Measurements from ENCODE around the gene CKB.

CKB gene

GRCh38 chr14:103492156-103492925, 30.3 kb downstream of the CKB start:
- in situ Hi-C loops (cut with MboI; ENCODE audit: low sequenced_read_pairs): no loop called here

GRCh38 chr14:103491691-103492090, 30.9 kb downstream of the CKB start:
- in situ Hi-C loops (cut with MboI; ENCODE audit: low sequenced_read_pairs): no loop called here

GRCh38 chr14:103489621-103490020, 33.0 kb downstream of the CKB start:
- in situ Hi-C loops (cut with MboI; ENCODE audit: low sequenced_read_pairs): no loop called here

- in situ Hi-C loops (cut with MboI; ENCODE audit: low sequenced_read_pairs): no loop called here
Measured at GRCh38 chr14:103488960-103489359, 33.7 kb downstream of the CKB start.

GRCh38 chr14:103488071-103488470, 34.6 kb downstream of the CKB start:
- in situ Hi-C loops (cut with MboI; ENCODE audit: low sequenced_read_pairs): no loop called here

- in situ Hi-C loops (cut with MboI; ENCODE audit: low sequenced_read_pairs): no loop called here
Measured at GRCh38 chr14:103485504-103485903, 37.1 kb downstream of the CKB start.

GRCh38 chr14:103483600-103483999, 39.0 kb downstream of the CKB start:
- in situ Hi-C loops (cut with MboI; ENCODE audit: low sequenced_read_pairs): no loop called here

GRCh38 chr14:103480595-103480994, 42.0 kb downstream of the CKB start:
- in situ Hi-C loops (cut with MboI; ENCODE audit: low sequenced_read_pairs): no loop called here

GRCh38 chr14:103476631-103477030, 46.0 kb downstream of the CKB start:
- in situ Hi-C loops (cut with MboI; ENCODE audit: low sequenced_read_pairs): no loop called here

GRCh38 chr14:103476065-103476464, 46.6 kb downstream of the CKB start:
- in situ Hi-C loops (cut with MboI; ENCODE audit: low sequenced_read_pairs): no loop called here

- in situ Hi-C loops (cut with MboI; ENCODE audit: low sequenced_read_pairs): no loop called here
Measured at GRCh38 chr14:103474893-103475292, 47.7 kb downstream of the CKB start.

GRCh38 chr14:103472939-103473338, 49.7 kb downstream of the CKB start:
- in situ Hi-C loops (cut with MboI; ENCODE audit: low sequenced_read_pairs): no loop called here

Measured in hTERT RPE-1 (cell line).